Activated CD8-positive, alpha-beta T cell treated with anti-CD3 and anti-CD28 coated beads for 36 hours (primary cell): Measurements from ENCODE around the gene PATL1. TPM values are rescaled to one million over a fixed set of nuclear protein-coding genes. Genes with fewer than 3 reads are reported as not detected.

ENCODE experiments used
- ATAC-seq: fragments of 200-7000 bp; cut with Tn5 transposase; one replicate; pipeline ENCODE4 v1.10.0; 2021; ENCODE audit warnings: mild to moderate bottlenecking, moderate library complexity
- CTCF ChIA-PET: fragments of 350-600 bp; sonication (Branson Sonifier 250); formaldehyde crosslinking; loops from one replicate; lab custom pipeline; 2021; ENCODE audit warnings: antibody characterized with exemption; lab: Charles Lee
- POLR2A ChIA-PET: fragments of 350-600 bp; sonication (Branson Sonifier 250); formaldehyde crosslinking; loops from one replicate; lab custom pipeline; 2021; ENCODE audit warnings: antibody characterized with exemption; lab: Charles Lee
- DNase-seq: peaks from one replicate; pipeline ENCODE4 v3.0.0-alpha.2; 2020
- H3K27ac Mint-ChIP-seq: one replicate; pipeline ENCODE4 v1.8.0; 2021; ENCODE audit warnings: mild to moderate bottlenecking, mixed read lengths
- H3K27me3 Mint-ChIP-seq: one replicate; pipeline ENCODE4 v1.8.0; 2021; ENCODE audit warnings: mixed read lengths
- H3K36me3 Mint-ChIP-seq: one replicate; pipeline ENCODE4 v1.8.0; 2021; ENCODE audit warnings: low read depth, mixed read lengths
- H3K4me1 Mint-ChIP-seq: one replicate; pipeline ENCODE4 v1.8.0; 2021; ENCODE audit warnings: low read depth, mixed read lengths
- H3K4me3 Mint-ChIP-seq: one replicate; pipeline ENCODE4 v1.8.0; 2021; ENCODE audit warnings: mild to moderate bottlenecking, moderate library complexity, mixed read lengths
- H3K9me3 Mint-ChIP-seq: one replicate; pipeline ENCODE4 v1.8.0; 2021; ENCODE audit warnings: mixed read lengths
- CTCF ChIP-seq: fragments of 200-600 bp; IDR thresholded peaks from one replicate; pipeline ENCODE4 v1.8.0; 2022; ENCODE audit warnings: antibody characterized with exemption, mild to moderate bottlenecking
- intact Hi-C: fragments of 100-400 bp; cut with micrococcal nuclease; formaldehyde crosslinking; loops from one replicate; pipeline ENCODE4 v1.10.0; 2022
- total RNA-seq, 2 experiments: library from RNA; stranded (reverse); gene quantifications; one replicate each; pipeline ENCODE4 v1.2.3, GENCODE V29; 2021

The PATL1 gene
- total RNA-seq, 2 experiments from 2014 or later, result 59.5 to 60.6 TPM

GRCh38 chr11:59667812-59668187 lies 1.0 kb downstream of the PATL1 start:
- ATAC-seq (no peak), DNase-seq (no peak)
- Mint-ChIP-seq H3K27ac (peak overlapping the region; percentile 96), H3K27me3 (no peaks in the 10 kb centered on the region), H3K9me3 (no peaks in the 10 kb centered on the region), H3K4me3 (peak overlapping the region; percentile 88), H3K36me3 (peaks cover 38% of the 10 kb centered on the region), H3K4me1 (peaks cover 47% of the 10 kb centered on the region)
- CTCF ChIA-PET, result no interaction called here
- intact Hi-C loops, result loop anchor here (2.0 kb wide), 1 partner anchor 117 kb away; no protein-coding TSS in a partner anchor
- POLR2A ChIA-PET, result interaction anchor here (1.4 to 1.5 kb wide), 2 partner anchors 8 to 12 kb away, joined by 3 read pairs; no protein-coding TSS in a partner anchor
- TF ChIP-seq CTCF, result no peak

GRCh38 chr11:59666969-59667368 lies 1.9 kb downstream of the PATL1 start:
- DNase-seq (no peak), ATAC-seq (no peak)
- ChIA-PET POLR2A (no interaction called here), CTCF (no interaction called here)
- no peak for TF ChIP-seq CTCF
- peaks cover 40% of the 10 kb centered on the region for H3K36me3 Mint-ChIP-seq
- peak overlapping the region; percentile 96 for H3K27ac Mint-ChIP-seq
- H3K4me1 Mint-ChIP-seq, result peaks cover 50% of the 10 kb centered on the region
- H3K4me3 Mint-ChIP-seq, result peak overlapping the region; percentile 88
- no peaks in the 10 kb centered on the region for H3K9me3 Mint-ChIP-seq
- H3K27me3 Mint-ChIP-seq, result no peaks in the 10 kb centered on the region
- intact Hi-C loops, result no loop called here

- Mint-ChIP-seq H3K27ac (peak overlapping the region; percentile 28), H3K27me3 (no peaks in the 10 kb centered on the region), H3K9me3 (no peaks in the 10 kb centered on the region), H3K36me3 (peaks cover 52% of the 10 kb centered on the region), H3K4me1 (peaks cover 35% of the 10 kb centered on the region), H3K4me3 (no peak overlapping the region)
- ATAC-seq, result no peak
- ChIA-PET POLR2A (interaction anchor here (1.2 kb wide), 1 partner anchor 66 kb away, joined by 4 read pairs; no protein-coding TSS in a partner anchor), CTCF (interaction anchor here (1.2 kb wide), 1 partner anchor 149 kb away, joined by 3 read pairs; no protein-coding TSS in a partner anchor)
- intact Hi-C loops, result no loop called here
- no peak for DNase-seq
- TF ChIP-seq CTCF, result no peak
These were observed 8.2 kb downstream of the PATL1 start for GRCh38 chr11:59660621-59661020.

- ChIA-PET POLR2A (interaction anchor here (1.2 kb wide), 1 partner anchor 14 kb away, joined by 4 read pairs; no protein-coding TSS in a partner anchor), CTCF (no interaction called here)
- Mint-ChIP-seq H3K27ac (peak overlapping the region; percentile 28), H3K27me3 (no peaks in the 10 kb centered on the region), H3K36me3 (peaks cover 53% of the 10 kb centered on the region), H3K4me1 (peaks cover 32% of the 10 kb centered on the region), H3K4me3 (no peak overlapping the region), H3K9me3 (no peaks in the 10 kb centered on the region)
- intact Hi-C loops, result no loop called here
- ATAC-seq (no peak), DNase-seq (no peak)
- no peak for TF ChIP-seq CTCF
These were observed 8.9 kb downstream of the PATL1 start for GRCh38 chr11:59659981-59660380.

- no peak for TF ChIP-seq CTCF
- H3K27me3 Mint-ChIP-seq, result no peaks in the 10 kb centered on the region
- no peak for DNase-seq
- intact Hi-C loops, result no loop called here
- POLR2A ChIA-PET, result interaction anchor here (0.7 to 0.9 kb wide), 2 partner anchors 22 to 87 kb away, joined by 3 read pairs; no protein-coding TSS in a partner anchor
- CTCF ChIA-PET, result no interaction called here
- H3K9me3 Mint-ChIP-seq, result no peaks in the 10 kb centered on the region
- no peak overlapping the region for H3K4me3 Mint-ChIP-seq
- no peak overlapping the region for H3K27ac Mint-ChIP-seq
- peaks cover 18% of the 10 kb centered on the region for H3K4me1 Mint-ChIP-seq
- no peak for ATAC-seq
- peaks cover 56% of the 10 kb centered on the region for H3K36me3 Mint-ChIP-seq
These were observed 10.8 kb downstream of the PATL1 start for GRCh38 chr11:59658036-59658435.
